Measurements from ENCODE around the gene AMOTL2.
A peak's percentile ranks its signal among the peaks of the same experiment; 100 is the strongest.

AMOTL2 gene

DNA sequence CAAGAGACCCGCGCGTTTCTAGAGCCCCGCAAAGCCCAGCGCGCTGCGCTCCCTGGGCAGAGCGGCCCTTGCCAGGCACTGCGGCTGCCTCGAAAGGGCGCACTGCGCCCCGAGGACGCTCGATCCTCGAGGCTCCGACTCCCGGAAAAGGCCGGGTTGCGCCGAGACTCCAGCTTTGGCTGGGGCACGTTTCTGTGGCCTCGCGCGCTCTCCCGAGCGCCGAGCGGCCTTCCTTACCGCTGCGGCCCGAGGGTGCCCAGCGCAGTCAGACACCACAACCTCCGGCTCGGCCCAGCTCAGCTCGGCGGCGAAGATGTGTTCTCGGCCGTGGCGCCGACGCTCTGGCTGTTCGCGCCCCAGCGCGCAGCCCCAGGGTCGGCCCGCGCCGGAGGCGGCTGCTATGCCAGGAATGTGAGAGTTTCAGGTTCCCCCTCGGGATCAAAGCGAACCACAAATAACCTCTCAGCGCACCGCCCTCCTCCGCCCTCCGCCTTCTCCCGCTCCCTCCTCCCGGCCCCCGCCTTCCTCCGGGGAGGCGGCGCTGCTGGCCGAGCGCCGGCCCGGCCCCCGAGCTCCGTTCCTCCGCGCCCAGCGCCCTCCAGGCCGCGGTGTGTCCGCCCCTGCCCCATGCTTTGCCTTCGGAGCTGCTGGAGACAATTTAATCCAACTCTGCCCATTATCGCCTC lies at the start of gene AMOTL2:
TSS of gene AMOTL2 (minus strand) at position 343 of the 686 bp plus-strand sequence. CDS start 3,014 bp downstream, outside the sequence.
- peak; percentile 85 for DNase-seq (ENCODE audit: low read depth)

- no peak for DNase-seq (ENCODE audit: low read depth)
These were observed 48.9 kb upstream of the AMOTL2 start for GRCh38 chr3:134423153-134423552.

- no peak for DNase-seq (ENCODE audit: low read depth)
These were observed 45.7 kb upstream of the AMOTL2 start for GRCh38 chr3:134419960-134420321.

DNA sequence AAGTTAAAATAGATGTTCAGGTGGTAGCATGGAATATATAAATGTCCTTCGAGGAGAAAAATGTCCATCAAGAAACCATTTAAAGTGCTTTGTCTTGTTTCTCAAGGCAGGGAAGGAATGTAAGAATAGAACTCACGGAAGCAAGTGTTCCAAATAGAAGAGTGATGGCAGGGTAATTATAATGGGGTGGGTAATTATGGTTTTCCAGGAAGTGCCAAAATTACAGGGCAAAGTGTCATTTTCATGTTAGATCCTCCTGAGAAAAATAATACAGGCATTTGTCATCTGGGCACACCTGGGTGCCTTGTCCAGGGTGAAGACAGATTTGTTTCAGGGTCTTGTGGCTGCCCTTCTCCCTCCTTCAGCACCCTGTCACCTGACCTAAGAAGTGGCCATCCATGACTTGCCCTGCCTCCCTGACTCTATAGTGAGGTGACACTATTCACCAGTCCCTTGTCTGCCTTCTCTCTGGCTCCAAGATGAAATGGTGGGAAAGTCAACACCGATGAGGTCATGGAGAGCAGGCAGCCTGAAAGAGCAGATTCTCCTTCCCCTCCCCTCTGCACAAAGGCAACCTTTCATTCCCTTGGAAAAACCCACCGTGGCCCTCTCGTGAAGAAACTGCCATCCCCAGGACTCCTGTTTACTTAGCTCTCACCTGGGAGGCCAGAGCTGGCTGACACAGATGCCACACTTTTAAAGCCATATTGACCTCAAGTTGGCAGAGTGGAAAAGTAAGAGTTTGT lies 45.1 kb upstream of the AMOTL2 start:
- no peak for DNase-seq (ENCODE audit: low read depth)

- DNase-seq (ENCODE audit: low read depth) = no peak
These were observed 34.8 kb upstream of the AMOTL2 start for GRCh38 chr3:134409041-134409440.

DNA sequence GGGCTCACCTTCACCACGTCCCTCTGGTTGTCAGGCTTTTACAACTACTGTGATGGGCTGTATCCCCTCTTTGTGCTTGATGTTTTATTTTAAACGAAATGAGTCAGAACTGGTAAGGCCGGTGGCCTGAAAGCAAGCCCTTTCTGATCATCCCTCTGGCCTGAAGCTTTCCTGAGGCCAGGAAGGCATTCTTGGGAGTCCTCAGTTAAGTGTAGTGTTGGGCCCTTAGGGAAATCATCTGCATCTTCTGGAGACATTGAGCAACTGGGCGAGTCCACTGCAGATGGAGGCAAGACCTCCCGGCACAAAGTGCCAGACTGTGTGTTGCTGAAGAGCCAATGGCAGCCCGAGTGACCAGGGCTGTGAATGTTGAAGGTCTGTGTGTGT lies 33.0 kb upstream of the AMOTL2 start:
- DNase-seq (ENCODE audit: low read depth) = no peak

DNA sequence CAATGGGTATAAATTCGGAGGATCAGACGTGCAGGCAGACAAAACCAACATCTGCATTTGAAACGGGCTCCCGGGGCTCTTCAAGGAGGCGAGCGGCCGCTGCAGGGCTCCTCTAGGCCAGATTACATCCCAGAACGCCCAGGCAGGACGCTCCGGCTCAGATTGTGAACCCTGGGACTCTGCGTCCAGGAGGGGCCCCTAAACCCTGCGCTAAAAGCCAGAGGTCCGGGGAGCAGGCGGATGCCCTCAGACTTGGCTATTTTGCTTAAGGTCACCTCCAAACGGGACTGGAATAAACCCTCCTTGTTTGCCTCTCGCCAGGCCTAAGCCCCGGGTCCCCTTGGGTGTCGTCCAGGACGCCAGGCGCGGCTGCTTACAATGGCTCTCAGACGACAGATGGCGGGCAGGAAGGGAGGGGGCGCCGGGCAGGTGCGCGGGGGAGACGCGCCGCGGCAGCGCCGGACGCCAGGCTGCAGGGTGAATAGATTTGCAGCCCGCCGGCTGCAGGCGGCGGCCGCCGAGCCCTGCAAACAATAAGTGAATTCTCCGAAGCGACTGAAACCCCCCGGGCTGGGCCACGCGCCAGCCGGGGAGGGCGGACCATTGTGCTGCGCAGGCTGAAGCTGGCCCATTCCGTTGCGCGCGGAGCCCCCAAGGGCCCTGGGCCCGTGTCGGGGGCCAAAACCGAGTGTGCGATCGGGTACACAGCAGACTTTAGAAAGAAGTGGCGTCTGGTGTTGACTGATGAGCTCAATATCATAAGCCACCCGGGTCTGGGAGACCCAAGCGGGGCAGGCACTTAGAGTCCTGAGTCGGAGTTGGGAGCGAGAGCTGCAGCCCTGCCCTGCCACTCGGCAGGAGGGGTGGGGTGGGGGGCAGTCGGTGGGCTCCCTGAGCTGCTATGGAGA lies 32.3 kb upstream of the AMOTL2 start:
- no peak for DNase-seq (ENCODE audit: low read depth)

DNA sequence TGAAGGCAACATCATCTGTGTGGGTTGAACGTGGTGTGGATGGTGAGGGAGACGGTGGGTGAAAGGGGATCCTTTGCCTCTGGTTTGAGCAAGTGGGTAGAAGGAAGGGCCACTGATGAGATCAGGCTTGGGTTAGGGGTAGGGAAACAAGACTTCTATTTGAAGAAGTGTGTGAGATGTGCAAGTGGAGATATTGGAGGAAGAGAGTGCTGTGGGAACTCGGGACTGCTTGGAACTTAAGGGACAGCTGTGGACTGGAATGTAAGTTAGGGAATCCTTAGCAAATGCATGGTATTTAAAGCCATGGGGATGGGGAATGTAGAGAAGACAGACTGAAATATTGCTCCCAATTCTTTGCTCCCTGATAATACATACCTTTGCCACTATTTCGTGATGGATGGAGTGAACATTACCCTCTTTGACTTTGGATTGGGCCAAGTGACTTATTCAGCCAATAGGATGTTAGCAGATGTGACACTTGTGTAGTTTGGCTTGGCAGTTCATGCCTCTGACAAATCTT lies 30.2 kb upstream of the AMOTL2 start:
- DNase-seq (ENCODE audit: low read depth) = no peak

DNA sequence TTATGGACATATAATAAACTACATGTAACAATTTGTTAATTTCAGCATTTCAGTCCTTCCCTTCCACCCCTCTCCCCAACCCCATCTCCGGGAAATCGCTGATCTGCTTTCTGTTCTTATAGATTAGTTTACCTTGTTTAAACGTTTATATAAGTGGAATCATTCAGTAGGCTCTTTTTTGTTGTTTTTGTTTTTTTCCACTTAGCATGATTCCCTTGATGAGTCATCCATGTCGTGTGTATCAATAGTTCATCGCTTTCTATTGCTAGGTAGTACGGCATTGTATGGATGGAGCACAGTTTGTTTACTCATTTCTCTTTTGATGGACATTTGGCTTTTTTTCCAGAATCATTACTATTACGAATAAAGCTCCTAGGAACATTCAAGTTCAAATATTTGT lies 23.5 kb upstream of the AMOTL2 start:
- no peak for DNase-seq (ENCODE audit: low read depth)

GRCh38 chr3:134395103-134395502 lies 20.9 kb upstream of the AMOTL2 start:
- DNase-seq (ENCODE audit: low read depth) = no peak

DNA sequence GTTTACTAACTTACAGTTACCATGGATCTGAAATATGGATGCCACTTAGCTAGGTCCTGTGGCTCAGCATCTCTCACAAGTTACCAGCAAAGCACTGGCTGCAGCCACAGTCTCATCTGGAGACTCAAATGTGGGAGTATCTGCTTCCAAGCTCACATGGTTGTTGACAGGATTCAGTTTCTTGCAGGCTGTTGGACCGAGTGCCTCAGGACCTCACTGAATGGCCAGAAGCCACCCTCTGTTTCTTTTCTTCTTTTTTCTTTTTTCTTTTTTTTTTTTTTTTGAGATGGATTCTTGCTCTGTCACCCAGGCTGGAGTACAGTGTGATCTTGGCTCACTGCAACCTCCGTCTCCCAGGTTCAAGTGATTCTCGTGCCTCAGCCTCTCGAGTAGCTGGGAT lies 20.1 kb upstream of the AMOTL2 start:
- DNase-seq (ENCODE audit: low read depth) = no peak

DNA sequence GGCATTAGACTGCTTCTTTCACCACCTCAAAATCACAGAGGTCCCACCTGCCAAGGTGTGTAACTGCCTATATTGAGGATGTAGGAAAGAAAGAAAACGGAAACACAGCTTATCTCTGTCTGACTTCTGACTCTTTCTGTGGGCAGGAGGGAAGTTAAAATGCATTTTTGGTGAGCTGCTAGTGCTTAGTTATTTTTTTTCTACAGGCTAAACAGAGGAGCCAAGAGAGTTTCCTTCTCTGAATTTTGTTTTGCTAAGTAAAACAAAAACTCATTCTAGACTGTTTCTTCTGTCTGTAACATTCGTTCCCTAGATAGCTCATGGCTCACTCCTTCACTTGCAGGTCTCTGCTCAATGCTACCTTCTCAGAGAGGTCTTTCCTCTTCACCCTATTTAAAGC lies 18.8 kb upstream of the AMOTL2 start:
- no peak for DNase-seq (ENCODE audit: low read depth)

DNA sequence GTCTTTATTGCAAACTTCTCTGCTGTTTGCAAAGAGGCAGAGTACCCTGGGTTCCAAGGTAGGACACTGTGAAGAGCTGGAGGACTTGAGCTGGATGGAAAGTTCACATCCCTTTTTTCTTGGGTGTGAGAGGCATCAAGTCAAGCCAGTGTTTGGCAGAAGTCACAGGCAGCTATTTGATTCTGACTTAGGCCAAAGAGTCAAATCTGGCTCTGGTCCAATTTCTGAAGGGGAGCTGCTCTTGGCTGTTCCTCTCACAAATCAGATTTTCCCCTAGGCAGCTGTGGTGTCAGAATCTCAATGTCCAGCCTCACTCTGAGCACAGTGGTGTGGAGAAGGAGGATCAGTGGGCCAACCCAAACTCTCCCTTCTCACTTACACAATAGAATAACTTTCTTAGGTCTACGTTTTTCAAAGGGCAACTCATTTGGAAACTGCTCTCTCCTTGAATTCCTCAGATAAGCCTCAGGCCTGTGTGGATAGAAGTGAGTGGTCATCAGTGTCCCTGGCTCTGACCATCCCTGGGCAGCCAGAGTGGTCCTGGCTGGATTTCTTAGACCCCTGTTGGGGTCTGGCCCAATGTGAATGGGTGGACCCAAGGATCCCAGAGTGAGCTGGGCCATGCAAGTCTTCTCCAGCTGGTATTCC lies 18.2 kb upstream of the AMOTL2 start:
- no peak for DNase-seq (ENCODE audit: low read depth)

DNA sequence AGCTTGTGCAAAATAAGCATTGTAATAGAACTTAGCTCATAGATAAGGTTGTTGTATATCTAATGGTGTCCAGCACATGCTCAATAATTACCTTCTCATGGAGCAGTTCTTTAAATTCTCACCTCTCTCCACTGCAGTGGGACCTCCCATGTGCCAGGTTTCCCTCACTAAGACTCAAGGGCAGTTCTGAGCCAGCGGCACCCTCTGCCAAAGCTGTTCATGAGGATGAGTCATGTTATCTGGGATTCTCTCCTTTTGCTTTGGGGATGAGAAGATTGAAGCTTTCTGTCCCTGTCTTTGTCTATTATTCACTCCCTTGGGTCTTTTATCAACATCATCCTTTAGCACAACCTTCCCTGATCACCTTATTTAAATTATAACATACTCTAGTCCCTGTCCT lies 15.6 kb upstream of the AMOTL2 start:
- DNase-seq (ENCODE audit: low read depth) = no peak

DNA sequence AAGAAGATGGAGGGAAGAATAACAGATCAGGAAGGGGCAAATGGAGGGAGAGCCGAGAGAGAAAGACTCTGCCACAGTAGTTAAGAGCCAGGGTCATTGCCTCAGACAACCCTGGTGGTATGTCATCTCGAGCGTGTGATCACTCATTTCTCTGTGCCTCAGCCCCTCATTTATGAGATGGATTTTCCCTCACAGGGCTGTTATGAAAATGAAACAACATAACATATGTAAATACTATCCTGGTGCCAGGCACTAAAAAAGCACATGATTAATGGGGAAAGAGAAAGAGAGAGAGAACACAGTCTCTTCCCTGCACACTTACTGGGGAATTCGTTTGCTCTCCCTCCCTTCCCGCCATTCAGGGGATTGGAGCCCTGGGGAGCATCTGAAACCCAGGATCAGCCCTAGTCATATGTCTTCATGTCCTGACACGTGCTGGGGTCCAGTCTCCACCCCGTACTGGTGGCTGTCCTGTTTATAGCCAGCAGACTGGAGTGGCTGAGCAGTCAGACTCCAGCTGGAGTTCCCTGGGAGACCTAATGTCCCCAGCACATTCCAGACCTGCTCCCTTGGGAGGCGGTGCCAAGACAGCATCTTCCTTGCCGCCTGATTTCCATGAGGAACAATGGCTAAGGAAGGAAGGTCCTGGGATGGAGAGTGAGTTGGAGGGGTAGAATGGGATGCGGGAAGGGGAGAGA lies 14.7 kb upstream of the AMOTL2 start:
- no peak for DNase-seq (ENCODE audit: low read depth)

GRCh38 chr3:134388292-134388691 lies 14.0 kb upstream of the AMOTL2 start:
- no peak for DNase-seq (ENCODE audit: low read depth)

DNA sequence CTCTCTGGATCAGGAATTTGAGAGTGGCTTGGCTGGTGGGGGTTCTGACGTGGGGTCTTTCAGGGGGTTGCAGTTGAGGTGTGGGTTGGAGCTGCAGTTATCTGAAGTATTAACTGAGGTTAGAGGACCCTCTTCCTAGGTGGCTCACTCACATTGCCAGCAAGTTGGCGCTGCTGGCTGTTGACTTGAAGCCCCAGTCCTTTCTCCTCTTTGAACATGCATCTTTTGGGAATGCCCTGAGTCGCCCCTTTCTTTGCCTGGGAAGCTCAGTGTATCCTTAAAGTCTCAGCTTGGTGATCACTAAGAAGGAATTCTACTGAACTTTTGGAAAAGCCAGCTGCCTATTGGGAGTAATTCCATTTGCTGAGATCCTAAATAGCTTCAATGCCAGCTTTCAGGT lies 13.0 kb upstream of the AMOTL2 start:
- DNase-seq (ENCODE audit: low read depth) = no peak

DNA sequence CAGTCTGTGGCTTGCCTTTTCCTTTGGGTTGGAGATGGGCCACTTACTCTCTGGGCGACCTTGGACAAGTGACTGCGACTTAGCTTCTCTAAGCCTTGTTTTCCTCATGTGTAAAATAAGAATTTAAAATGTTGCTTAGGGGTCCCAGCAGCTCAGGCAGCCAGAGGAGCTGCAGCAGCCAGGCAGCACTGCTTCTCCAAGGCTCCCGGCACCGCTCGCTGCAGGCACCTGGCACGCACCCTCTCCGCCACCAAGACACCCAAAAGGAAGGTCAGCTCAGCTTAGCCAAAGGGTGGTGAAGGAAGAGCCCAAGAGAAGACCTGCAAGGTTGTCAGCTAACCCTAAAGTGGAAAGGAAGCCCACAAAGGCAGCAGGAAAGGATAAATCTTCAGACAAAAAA lies 10.7 kb upstream of the AMOTL2 start:
- DNase-seq (ENCODE audit: low read depth) = no peak

- DNase-seq (ENCODE audit: low read depth) = no peak
These were observed 7.7 kb upstream of the AMOTL2 start for GRCh38 chr3:134381831-134382442.

DNA sequence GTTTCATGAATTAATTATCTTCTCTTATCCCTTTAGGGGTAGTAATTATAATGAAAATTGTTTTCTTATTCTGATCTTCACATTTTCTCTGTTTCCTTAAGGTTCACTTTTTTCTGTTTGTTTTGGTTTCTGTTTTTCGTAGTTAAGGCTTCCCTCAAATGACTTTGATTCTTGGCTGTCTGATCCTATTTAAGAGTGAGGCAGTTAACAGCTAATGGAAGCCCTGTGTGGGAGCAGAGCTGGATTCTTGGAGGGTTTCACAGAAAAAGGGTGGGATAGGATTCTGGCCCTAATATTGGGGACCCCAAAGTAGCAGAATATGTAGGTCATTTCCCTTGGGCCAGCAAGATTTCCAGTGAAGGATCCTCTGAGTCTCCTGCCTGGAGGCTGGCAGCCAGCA lies 6.8 kb upstream of the AMOTL2 start:
- DNase-seq (ENCODE audit: low read depth) = no peak

DNA sequence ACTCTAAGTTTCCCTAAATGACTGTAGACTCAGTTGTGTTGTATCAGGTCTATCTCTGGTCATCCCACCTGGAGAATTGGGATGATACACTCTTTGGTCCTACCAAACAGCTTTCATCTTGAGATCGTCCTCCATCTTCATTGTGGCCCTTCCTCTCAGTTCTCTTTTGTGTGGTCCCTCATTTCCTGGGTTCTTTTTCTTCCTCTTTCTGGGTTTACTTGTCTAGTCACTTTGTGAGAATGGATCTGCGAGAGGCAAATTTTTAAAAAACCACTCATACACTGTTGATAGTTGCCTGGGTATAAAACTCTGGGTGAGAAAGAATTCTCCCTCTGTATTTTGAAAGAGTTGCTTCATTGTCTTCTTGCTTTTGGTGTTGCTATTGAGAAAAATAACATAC lies 6.0 kb upstream of the AMOTL2 start:
- no peak for DNase-seq (ENCODE audit: low read depth)
